ENCODE results near the gene KCNK5.

DNA sequence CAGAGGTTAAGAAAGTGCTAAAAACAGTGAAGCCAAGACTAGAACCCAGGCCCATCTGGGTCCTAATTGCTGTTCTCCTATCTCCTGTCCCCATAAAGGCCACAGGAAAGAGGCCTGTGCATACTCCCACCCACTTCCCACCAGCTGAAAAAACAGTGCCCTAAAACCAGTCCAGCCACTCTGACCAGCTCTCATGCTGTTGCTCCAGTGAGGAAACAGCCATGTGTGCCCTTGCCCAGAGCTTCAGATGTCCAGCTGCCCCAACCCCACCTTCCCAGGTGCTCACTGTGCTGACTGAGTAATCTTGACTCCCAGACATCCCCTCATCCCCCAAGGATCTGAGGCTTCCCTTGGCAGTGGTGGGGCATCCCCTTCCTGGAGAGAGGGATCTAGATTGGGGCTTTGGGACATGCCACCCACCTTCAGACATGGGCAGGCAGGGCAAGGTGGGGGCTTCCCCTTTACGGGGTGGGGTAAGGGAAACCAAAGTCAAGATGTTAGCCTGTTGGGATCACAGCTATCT lies 28.7 kb downstream of the KCNK5 start:
- TF ChIP-seq, protein P1, sequence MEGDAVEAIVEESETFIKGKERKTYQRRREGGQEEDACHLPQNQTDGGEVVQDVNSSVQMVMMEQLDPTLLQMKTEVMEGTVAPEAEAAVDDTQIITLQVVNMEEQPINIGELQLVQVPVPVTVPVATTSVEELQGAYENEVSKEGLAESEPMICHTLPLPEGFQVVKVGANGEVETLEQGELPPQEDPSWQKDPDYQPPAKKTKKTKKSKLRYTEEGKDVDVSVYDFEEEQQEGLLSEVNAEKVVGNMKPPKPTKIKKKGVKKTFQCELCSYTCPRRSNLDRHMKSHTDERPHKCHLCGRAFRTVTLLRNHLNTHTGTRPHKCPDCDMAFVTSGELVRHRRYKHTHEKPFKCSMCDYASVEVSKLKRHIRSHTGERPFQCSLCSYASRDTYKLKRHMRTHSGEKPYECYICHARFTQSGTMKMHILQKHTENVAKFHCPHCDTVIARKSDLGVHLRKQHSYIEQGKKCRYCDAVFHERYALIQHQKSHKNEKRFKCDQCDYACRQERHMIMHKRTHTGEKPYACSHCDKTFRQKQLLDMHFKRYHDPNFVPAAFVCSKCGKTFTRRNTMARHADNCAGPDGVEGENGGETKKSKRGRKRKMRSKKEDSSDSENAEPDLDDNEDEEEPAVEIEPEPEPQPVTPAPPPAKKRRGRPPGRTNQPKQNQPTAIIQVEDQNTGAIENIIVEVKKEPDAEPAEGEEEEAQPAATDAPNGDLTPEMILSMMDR (IDR thresholded peaks at IDR 0.05) = no peak
- TF ChIP-seq POLR2A (IDR thresholded peaks at IDR 0.05) = no peak

Data from tibial nerve (tissue), 3 donors.